Left ventricle myocardium inferior (tissue), 1 donor: ENCODE measurements around the gene FAM13C. TPM values are rescaled to one million over a fixed set of nuclear protein-coding genes. Genes with fewer than 3 reads are reported as not detected.

Source experiments
- DNase-seq: peaks from one replicate; pipeline ENCODE4 v3.0.0-alpha.2; 2020
- H3K27ac ChIP-seq: fragments of 200-600 bp; replicated peaks from 2 replicates; pipeline ENCODE4 v1.8.0; 2021
- H3K27me3 ChIP-seq: fragments of 200-600 bp; 2 replicates; pipeline ENCODE4 v1.8.0; 2021; ENCODE audit warnings: low read depth
- H3K36me3 ChIP-seq: fragments of 200-600 bp; 2 replicates; pipeline ENCODE4 v1.8.0; 2021
- H3K4me1 ChIP-seq: fragments of 200-600 bp; 2 replicates; pipeline ENCODE4 v1.8.0; 2021
- H3K4me3 ChIP-seq: fragments of 200-600 bp; 2 replicates; pipeline ENCODE4 v1.8.0; 2021; ENCODE audit warnings: mild to moderate bottlenecking, moderate library complexity
- H3K9me3 ChIP-seq: fragments of 200-600 bp; replicated peaks from 2 replicates; pipeline ENCODE4 v1.8.0; 2021
- intact Hi-C: fragments of 100-400 bp; cut with micrococcal nuclease; formaldehyde crosslinking; loops from one replicate; pipeline ENCODE4 v1.11.0; 2022
- total RNA-seq: library from RNA; stranded (reverse); fragmentation: NEBNext Ultra II Directional; extraction: Animal tissue kit (Norgen Biotek cat#: 25700); gene quantifications from one replicate; pipeline ENCODE4 v1.2.1, GENCODE V29; 2021
- TF ChIP-seq, protein P1 (sequence below): fragments of 200-600 bp; IDR thresholded peaks from 2 replicates; pipeline ENCODE4 v1.8.0; 2021; ENCODE audit warnings: antibody characterized with exemption, mild to moderate bottlenecking, borderline replicate concordance
- donor health status: DM: no; HTN: yes; CAD: no; lungs with severe emphysema.

FAM13C gene
- total RNA-seq, 1 donor from 2014 or later: 5.2 TPM

DNA sequence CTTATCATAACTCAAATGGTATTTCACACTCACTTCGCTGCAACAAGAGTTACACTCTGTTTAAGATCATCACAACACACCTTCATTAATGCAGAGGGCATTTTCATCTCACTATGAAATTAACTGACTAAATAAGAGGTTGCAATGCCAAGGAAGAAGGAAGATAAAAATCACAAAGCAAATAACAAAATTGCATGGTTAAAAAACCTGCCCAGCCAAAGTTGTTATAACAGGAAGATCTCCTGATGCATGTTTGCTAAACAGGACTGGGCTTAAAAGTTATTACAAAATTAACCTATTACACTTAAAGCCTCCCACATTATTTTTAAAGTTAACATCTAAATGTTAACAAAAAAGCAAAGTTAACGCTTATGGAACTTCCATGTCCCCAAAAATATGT lies 11.8 kb downstream of the FAM13C start:
- no peaks in the 10 kb centered on the region for H3K4me1 ChIP-seq
- no peaks in the 10 kb centered on the region for H3K9me3 ChIP-seq
- no peaks in the 10 kb centered on the region for H3K27me3 ChIP-seq
- H3K4me3 ChIP-seq: no peak overlapping the region
- peaks cover 42% of the 10 kb centered on the region for H3K36me3 ChIP-seq
- no peak overlapping the region for H3K27ac ChIP-seq
- intact Hi-C loops: no loop called here
- no peak for DNase-seq
- TF ChIP-seq, protein P1, sequence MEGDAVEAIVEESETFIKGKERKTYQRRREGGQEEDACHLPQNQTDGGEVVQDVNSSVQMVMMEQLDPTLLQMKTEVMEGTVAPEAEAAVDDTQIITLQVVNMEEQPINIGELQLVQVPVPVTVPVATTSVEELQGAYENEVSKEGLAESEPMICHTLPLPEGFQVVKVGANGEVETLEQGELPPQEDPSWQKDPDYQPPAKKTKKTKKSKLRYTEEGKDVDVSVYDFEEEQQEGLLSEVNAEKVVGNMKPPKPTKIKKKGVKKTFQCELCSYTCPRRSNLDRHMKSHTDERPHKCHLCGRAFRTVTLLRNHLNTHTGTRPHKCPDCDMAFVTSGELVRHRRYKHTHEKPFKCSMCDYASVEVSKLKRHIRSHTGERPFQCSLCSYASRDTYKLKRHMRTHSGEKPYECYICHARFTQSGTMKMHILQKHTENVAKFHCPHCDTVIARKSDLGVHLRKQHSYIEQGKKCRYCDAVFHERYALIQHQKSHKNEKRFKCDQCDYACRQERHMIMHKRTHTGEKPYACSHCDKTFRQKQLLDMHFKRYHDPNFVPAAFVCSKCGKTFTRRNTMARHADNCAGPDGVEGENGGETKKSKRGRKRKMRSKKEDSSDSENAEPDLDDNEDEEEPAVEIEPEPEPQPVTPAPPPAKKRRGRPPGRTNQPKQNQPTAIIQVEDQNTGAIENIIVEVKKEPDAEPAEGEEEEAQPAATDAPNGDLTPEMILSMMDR: no peak

DNA sequence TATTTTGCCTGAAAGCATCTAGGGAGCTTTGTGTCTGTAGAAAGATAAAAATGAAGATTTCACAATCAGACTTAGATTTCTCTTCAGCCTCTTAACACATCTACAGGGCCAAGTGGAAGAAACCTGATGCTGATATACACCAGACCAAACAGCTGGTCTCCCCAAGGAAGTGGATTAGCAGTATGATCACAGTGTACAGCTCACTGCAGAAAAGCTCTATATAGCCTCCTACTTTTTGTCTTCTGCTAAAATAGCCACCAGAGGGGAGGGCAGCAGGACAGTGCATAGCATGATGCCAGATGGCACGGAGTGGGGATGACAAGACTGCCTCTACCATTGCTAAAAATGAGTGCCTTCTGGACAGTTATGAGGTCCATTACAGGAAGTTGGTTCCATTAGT lies 16.0 kb downstream of the FAM13C start:
- TF ChIP-seq, protein P1: no peak
- no peaks in the 10 kb centered on the region for H3K9me3 ChIP-seq
- intact Hi-C loops: no loop called here
- H3K4me3 ChIP-seq: no peak overlapping the region
- H3K27me3 ChIP-seq: no peaks in the 10 kb centered on the region
- H3K4me1 ChIP-seq: peaks cover 10% of the 10 kb centered on the region
- no peak for DNase-seq
- H3K27ac ChIP-seq: no peak overlapping the region
- peaks cover 18% of the 10 kb centered on the region for H3K36me3 ChIP-seq

DNA sequence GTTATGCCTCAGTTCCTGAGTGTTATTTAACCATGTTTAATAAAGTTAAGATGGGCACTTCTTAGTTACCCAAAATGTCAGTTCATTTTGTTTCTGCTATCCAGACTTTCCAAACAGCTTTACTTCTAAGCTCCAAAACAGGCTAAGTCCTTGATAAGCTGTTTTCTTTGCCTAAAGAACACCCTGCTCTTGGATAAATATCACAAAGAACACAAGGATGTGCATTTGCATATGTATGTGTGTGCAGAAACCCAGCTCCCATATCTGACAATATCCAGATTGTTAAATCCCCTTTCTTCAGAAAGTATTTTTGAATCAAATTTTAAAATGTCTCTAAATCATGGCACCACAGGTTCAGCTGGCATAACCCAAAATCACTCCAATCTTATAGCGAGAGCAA lies 19.6 kb downstream of the FAM13C start:
- intact Hi-C loops: no loop called here
- DNase-seq: no peak
- Histone ChIP-seq H3K9me3 (no peaks in the 10 kb centered on the region), H3K4me1 (peaks cover 15% of the 10 kb centered on the region), H3K36me3 (peaks cover 1% of the 10 kb centered on the region), H3K27ac (no peak overlapping the region), H3K4me3 (no peak overlapping the region), H3K27me3 (no peaks in the 10 kb centered on the region)
- TF ChIP-seq, protein P1: no peak

DNA sequence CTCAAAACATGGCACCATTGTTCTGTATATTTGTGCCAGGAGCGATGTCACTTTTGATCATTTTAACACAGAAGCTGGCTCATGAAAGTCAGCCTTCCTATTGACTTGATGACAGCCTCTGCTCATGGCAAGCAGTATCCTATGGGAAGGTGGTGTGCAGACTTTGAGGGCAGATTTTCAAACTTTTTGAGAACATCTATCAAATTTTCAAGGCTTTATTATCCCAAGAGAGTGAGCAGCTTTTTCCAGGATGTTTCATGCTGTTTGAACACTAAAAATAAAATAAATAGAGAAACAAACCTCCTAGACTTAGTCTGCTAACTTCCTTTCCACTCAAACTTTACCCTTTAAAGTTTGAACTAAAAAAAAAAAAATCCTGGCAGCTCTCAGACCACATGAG lies 20.3 kb downstream of the FAM13C start:
- H3K27ac ChIP-seq: no peak overlapping the region
- no peaks in the 10 kb centered on the region for H3K9me3 ChIP-seq
- no peaks in the 10 kb centered on the region for H3K36me3 ChIP-seq
- H3K4me3 ChIP-seq: no peak overlapping the region
- peaks cover 22% of the 10 kb centered on the region for H3K4me1 ChIP-seq
- intact Hi-C loops: no loop called here
- TF ChIP-seq, protein P1: no peak
- no peak for DNase-seq
- no peaks in the 10 kb centered on the region for H3K27me3 ChIP-seq

DNA sequence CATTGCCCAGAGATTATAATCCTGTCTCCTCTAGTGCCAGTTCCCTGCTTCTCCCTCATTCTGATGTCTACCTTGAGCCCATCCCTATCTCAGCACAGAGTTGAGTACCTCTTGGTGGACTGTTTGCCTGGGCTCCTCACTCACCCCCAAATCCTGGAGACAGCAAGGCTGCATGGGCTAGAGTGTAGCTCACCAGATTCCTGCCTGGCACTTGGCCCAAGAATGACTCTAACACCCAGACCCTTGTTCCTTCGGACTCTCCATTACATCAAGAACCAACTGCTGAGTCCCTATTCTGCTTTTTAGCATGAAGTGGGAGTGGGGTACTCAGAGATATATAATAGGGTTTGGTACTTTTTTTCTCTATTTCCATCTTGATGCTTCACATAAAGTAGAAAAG lies 22.1 kb downstream of the FAM13C start:
- Histone ChIP-seq H3K9me3 (no peaks in the 10 kb centered on the region), H3K4me3 (no peak overlapping the region), H3K27me3 (no peaks in the 10 kb centered on the region), H3K27ac (no peak overlapping the region), H3K36me3 (no peaks in the 10 kb centered on the region), H3K4me1 (peaks cover 34% of the 10 kb centered on the region)
- no peak for DNase-seq
- intact Hi-C loops: no loop called here
- TF ChIP-seq, protein P1: no peak

DNA sequence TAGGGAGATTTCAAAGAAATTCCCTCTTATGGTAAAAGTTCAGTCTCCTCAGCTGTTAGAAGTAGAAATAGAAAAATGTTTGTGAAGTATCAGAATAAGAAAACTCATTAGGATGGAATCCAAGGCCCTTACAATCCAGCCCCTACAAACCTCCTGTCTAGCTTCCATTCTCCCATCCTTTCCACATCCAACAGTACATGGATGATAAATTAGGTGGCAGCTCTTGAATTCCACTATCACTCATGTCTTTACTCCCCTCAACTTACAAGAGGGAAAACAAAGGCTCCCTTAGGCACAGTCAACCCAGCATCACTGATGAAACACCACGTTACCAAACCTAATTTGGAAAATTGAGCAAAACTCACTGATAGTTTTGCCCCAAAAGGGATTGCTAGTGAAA lies 23.0 kb downstream of the FAM13C start:
- TF ChIP-seq, protein P1: no peak
- Histone ChIP-seq H3K36me3 (no peaks in the 10 kb centered on the region), H3K27ac (peak overlapping the region; percentile 25), H3K4me3 (no peak overlapping the region), H3K9me3 (no peaks in the 10 kb centered on the region), H3K27me3 (no peaks in the 10 kb centered on the region), H3K4me1 (peaks cover 34% of the 10 kb centered on the region)
- intact Hi-C loops: no loop called here
- no peak for DNase-seq
